H1 (cell line): ENCODE measurements around the gene DNAJB6. TPM values are rescaled to one million over a fixed set of nuclear protein-coding genes. Genes with fewer than 3 reads are reported as not detected.

Source experiments
- CTCF ChIA-PET: fragments of 300-600 bp; sonication (Branson Sonifier 250); formaldehyde crosslinking; loops from one replicate; lab custom pipeline; 2021; ENCODE audit not compliant: partially characterized antibody; lab: Charles Lee
- POLR2A ChIA-PET: fragments of 300-600 bp; sonication (Branson Sonifier 250); formaldehyde crosslinking; loops from one replicate; lab custom pipeline; 2021; ENCODE audit warnings: inconsistent platforms; ENCODE audit not compliant: partially characterized antibody; lab: Charles Lee
- DNase-seq, 2 experiments: peaks; one replicate each; pipeline versions ENCODE4 v3.0.0 to v3.0.0-alpha.2; 2010 to 2022; ENCODE audit warnings: low spot score in 2 of 2, low read depth in 1 of 2, mixed read lengths in 1 of 2
- FAIRE-seq: peaks from 2 replicates; lab custom pipeline; 2011; peaks lifted over from hg19 to GRCh38; lab: Jason Lieb, UNC
- H2AFZ ChIP-seq: 2 replicates; pipeline ENCODE4 v1.8.1; 2012; ENCODE audit warnings: low read length, inconsistent platforms
- H2AK5ac ChIP-seq: 2 replicates; pipeline ENCODE4 v1.6.1; 2013; ENCODE audit warnings: low read depth, low read length
- H2BK120ac ChIP-seq: replicated peaks from 2 replicates; pipeline ENCODE3; 2013; ENCODE audit warnings: low read depth, low read length, inconsistent platforms
- H2BK12ac ChIP-seq: 2 replicates; pipeline ENCODE4 v1.6.1; 2013; ENCODE audit warnings: low read depth, low read length
- H2BK15ac ChIP-seq: 2 replicates; pipeline ENCODE4 v1.6.1; 2013; ENCODE audit warnings: low read length
- H2BK20ac ChIP-seq: 2 replicates; pipeline ENCODE4 v1.6.1; 2013; ENCODE audit warnings: low read length
- H2BK5ac ChIP-seq: 2 replicates; pipeline ENCODE4 v1.6.1; 2013; ENCODE audit warnings: low read depth, low read length
- H3K14ac ChIP-seq: 2 replicates; pipeline ENCODE4 v1.6.1; 2013; ENCODE audit warnings: inconsistent platforms; ENCODE audit not compliant: insufficient read length
- H3K18ac ChIP-seq: 2 replicates; pipeline ENCODE4 v1.6.1; 2013; ENCODE audit warnings: low read length; ENCODE audit errors: extremely low read depth
- H3K23ac ChIP-seq: 2 replicates; pipeline ENCODE4 v1.6.1; 2013; ENCODE audit warnings: inconsistent platforms; ENCODE audit not compliant: insufficient read length
- H3K23me2 ChIP-seq: 2 replicates; pipeline ENCODE4 v1.6.1; 2013; ENCODE audit warnings: low read depth, low read length
- H3K27ac ChIP-seq: 2 replicates; pipeline ENCODE4 v1.6.1; 2011; ENCODE audit warnings: low read depth, low read length, inconsistent platforms
- H3K27me3 ChIP-seq, 4 experiments: replicated peaks in 1 of 4; 1 replicate in 1 of 4; 2 replicates in 3 of 4; pipeline versions ENCODE4 v1.6.1 to v1.8.1; 2011 to 2013; ENCODE audit warnings: low read length in 3 of 4, mild to moderate bottlenecking in 3 of 4, inconsistent platforms in 2 of 4, mixed read lengths in 2 of 4, moderate library complexity in 1 of 4; ENCODE audit not compliant: control insufficient read depth in 3 of 4, insufficient read depth in 3 of 4; ENCODE audit errors: extremely low read depth in 1 of 4
- H3K36me3 ChIP-seq, 4 experiments: 2 replicates each; pipeline versions ENCODE4 v1.6.1 to v1.8.1; 2011 to 2013; ENCODE audit warnings: mild to moderate bottlenecking in 4 of 4, low read length in 3 of 4, moderate library complexity in 2 of 4, control low read depth in 1 of 4, inconsistent platforms in 1 of 4; ENCODE audit not compliant: insufficient read depth in 4 of 4, control insufficient read depth in 2 of 4
- H3K4ac ChIP-seq: replicated peaks from 2 replicates; pipeline ENCODE3; 2013; ENCODE audit warnings: low read length, low read depth, mixed read lengths, inconsistent platforms; ENCODE audit not compliant: insufficient read length
- H3K4me1 ChIP-seq, 4 experiments: replicated peaks in 1 of 4; 1 replicate in 1 of 4; 2 replicates in 3 of 4; pipeline versions ENCODE4 v1.6.1 to v1.8.1; 2011 to 2013; ENCODE audit warnings: low read length in 3 of 4, inconsistent platforms in 2 of 4, mixed read lengths in 1 of 4; ENCODE audit not compliant: insufficient read depth in 4 of 4, control insufficient read depth in 3 of 4
- H3K4me2 ChIP-seq, 2 experiments: 2 replicates each; pipeline versions ENCODE4 v1.6.1 to v1.8.1; 2011 to 2013; ENCODE audit warnings: low read depth in 2 of 2, low read length in 2 of 2, control low read depth in 1 of 2, inconsistent platforms in 1 of 2, mild to moderate bottlenecking in 1 of 2; ENCODE audit not compliant: insufficient read depth in 1 of 2
- H3K4me3 ChIP-seq, 4 experiments: fragments of 200-600, 300-600 bp in 1 of 4; sonication (generic), shearing (Covaris generic), sonication (Bioruptor Twin) in 1 of 4; 2 replicates each; pipeline versions ENCODE4 v1.5.1 to v1.8.1; 2011 to 2016; ENCODE audit warnings: low read length in 4 of 4, low read depth in 3 of 4, control low read depth in 2 of 4, inconsistent platforms in 2 of 4, mild to moderate bottlenecking in 2 of 4, mixed read lengths in 1 of 4, moderate library complexity in 1 of 4; ENCODE audit not compliant: insufficient read depth in 2 of 4; ENCODE audit errors: extremely low read depth in 1 of 4
- H3K56ac ChIP-seq: replicated peaks from 2 replicates; pipeline ENCODE3; 2013; ENCODE audit warnings: low read depth, mild to moderate bottlenecking, mixed read lengths, low read length, inconsistent platforms; ENCODE audit not compliant: insufficient read length
- H3K79me1 ChIP-seq: 2 replicates; pipeline ENCODE4 v1.6.1; 2013; ENCODE audit warnings: low read depth, low read length, control low read depth
- H3K79me2 ChIP-seq, 2 experiments: 2 replicates each; pipeline versions ENCODE4 v1.6.1 to v1.8.1; 2012 to 2013; ENCODE audit warnings: low read length in 2 of 2, mild to moderate bottlenecking in 2 of 2, inconsistent platforms in 1 of 2; ENCODE audit not compliant: insufficient read depth in 2 of 2, control insufficient read depth in 1 of 2
- H3K9ac ChIP-seq, 4 experiments: replicated peaks in 1 of 4; 1 replicate in 1 of 4; 2 replicates in 3 of 4; pipeline versions ENCODE4 v1.6.1 to v1.8.1; 2011 to 2013; ENCODE audit warnings: low read depth in 3 of 4, low read length in 3 of 4, control low read depth in 2 of 4, mild to moderate bottlenecking in 2 of 4, moderate library complexity in 2 of 4, inconsistent platforms in 1 of 4; ENCODE audit errors: extremely low read depth in 1 of 4
- H3K9me3 ChIP-seq, 2 experiments: 2 replicates each; pipeline versions ENCODE4 v1.6.1 to v1.8.1; 2012 to 2013; ENCODE audit warnings: mild to moderate bottlenecking in 2 of 2, moderate library complexity in 2 of 2, control low read depth in 1 of 2, inconsistent platforms in 1 of 2, low read depth in 1 of 2, low read length in 1 of 2, mixed read lengths in 1 of 2; ENCODE audit not compliant: insufficient read depth in 2 of 2
- H4K20me1 ChIP-seq, 2 experiments: replicated peaks in 1 of 2; 2 replicates each; pipeline versions ENCODE3 to v1.8.1; 2011 to 2013; ENCODE audit warnings: inconsistent platforms in 2 of 2, low read length in 2 of 2, mild to moderate bottlenecking in 1 of 2; ENCODE audit not compliant: insufficient read depth in 2 of 2, control insufficient read depth in 1 of 2
- H4K5ac ChIP-seq: 2 replicates; pipeline ENCODE4 v1.6.1; 2013; ENCODE audit warnings: low read length, low read depth, mixed read lengths, inconsistent platforms; ENCODE audit not compliant: insufficient read length
- H4K8ac ChIP-seq: 2 replicates; pipeline ENCODE4 v1.8.0; 2013; ENCODE audit warnings: mild to moderate bottlenecking, moderate library complexity, low read length, inconsistent platforms; ENCODE audit not compliant: insufficient read depth; ENCODE audit errors: extremely low read depth
- H4K91ac ChIP-seq: replicated peaks from 2 replicates; pipeline ENCODE3; 2013; ENCODE audit warnings: low read length, mixed read lengths, inconsistent platforms; ENCODE audit not compliant: insufficient read length
- CBX8 ChIP-seq: fragments of 300-800, 300-1000 bp; sonication (generic); IDR thresholded peaks from 2 replicates; pipeline ENCODE4 v1.7.1; 2016; ENCODE audit warnings: low read depth, low read length, borderline replicate concordance
- POLR2AphosphoS5 ChIP-seq: IDR thresholded peaks from 2 replicates; pipeline ENCODE4 v1.6.1; 2011; ENCODE audit warnings: low read depth, low read length
- WGBS, 2 experiments: shearing (Covaris generic) in 1 of 2; methylation state at CpG; one replicate each; pipeline versions ENCODE4 v1.1.6 to v1.1.7; 2013 to 2015; ENCODE audit warnings: low lambda C conversion rate in 2 of 2, mixed read lengths in 2 of 2, inconsistent platforms in 1 of 2, low coverage in 1 of 2, missing lambda C conversion rate in 1 of 2; ENCODE audit not compliant: insufficient replicate concordance in 2 of 2, insufficient coverage in 1 of 2, insufficient read length in 1 of 2; ENCODE audit errors: extremely low coverage in 1 of 2, missing lambda C conversion rate in 1 of 2; 5-methylcytosine and 5-hydroxymethylcytosine counted together
- polyA plus RNA-seq, 7 experiments: library from polyadenylated mRNA; depleted of rRNA in 3 of 7; stranded (reverse) in 5 of 7; unstranded in 2 of 7; fragments of >200 nt in 5 of 7; fragments of 200-250 nt in 2 of 7; gene quantifications; 1 replicate in 5 of 7; 2 replicates in 1 of 7; 4 replicates in 1 of 7; pipeline versions ENCODE4 v1.2.1 to v1.2.3, GENCODE V29; 2011 to 2013; ENCODE audit warnings: missing spikeins in 2 of 7, mixed read lengths in 2 of 7
- total RNA-seq: library from RNA; stranded (reverse); fragmentation: NEBNext Ultra II Directional; extraction: Animal tissue kit (Norgen Biotek cat#: 25700); gene quantifications from 2 replicates; pipeline ENCODE4 v1.2.1, GENCODE V29; 2021

DNAJB6 gene
- total and polyA plus RNA-seq, 2 of the 8 experiments (the other 6 are each of a cell fraction or from before 2014, with no cell fraction given), result 166 to 295 TPM

DNA sequence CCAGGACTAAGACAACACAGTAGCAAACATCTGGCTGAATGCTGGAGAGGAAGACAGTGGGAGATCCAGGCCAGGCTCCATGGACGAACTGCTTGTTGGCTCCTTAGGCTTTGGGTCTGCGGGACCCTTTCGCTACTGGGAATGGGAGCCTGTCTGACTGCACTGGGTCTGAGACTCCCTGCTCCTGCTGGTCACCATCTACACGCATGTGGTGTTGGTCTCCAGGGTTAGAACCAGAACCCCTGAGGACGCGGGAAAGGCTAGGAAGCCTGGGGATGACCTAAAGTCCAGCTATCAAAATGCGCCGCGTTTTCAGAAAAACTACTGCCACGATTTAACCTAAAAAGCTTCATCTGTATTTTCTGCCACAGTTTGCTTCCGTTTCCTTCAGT is 817 bp upstream of the DNAJB6 start:
- 0 out of 2 replicates have a peak overlapping the region, but pooled peaks have one; percentile 20 for H2BK12ac ChIP-seq
- peak overlapping the region; percentile 65 for H3K4ac ChIP-seq
- H3K36me3 ChIP-seq, result no peaks in the 10 kb centered on the region; a peak in 1 of 8 replicates
- POLR2A ChIA-PET, result interaction anchor here (0.9 to 9.6 kb wide), 10 partner anchors 8 to 39 kb away, joined by 3 to 88 read pairs (median 8); no protein-coding TSS in a partner anchor
- no peak overlapping the region for H2BK20ac ChIP-seq
- H4K8ac ChIP-seq, result peak overlapping the region; percentile 81
- peaks cover 34 to 51% of the 10 kb centered on the region in 2 experiments for H3K79me2 ChIP-seq
- H3K27ac ChIP-seq, result peak overlapping the region; percentile 58; the same call in 1 of the 2 replicates
- TF ChIP-seq POLR2AphosphoS5 (0 out of 2 replicates have a peak, but pooled peaks have one; percentile 15), CBX8 (no peak)
- peak overlapping the region; percentile 36; the same call in 1 of the 2 replicates for H2BK15ac ChIP-seq
- peaks cover 13 to 15% of the 10 kb centered on the region in 2 experiments for H4K20me1 ChIP-seq
- no peak overlapping the region for H2AFZ ChIP-seq
- H2BK5ac ChIP-seq, result peak overlapping the region; percentile 16; the same call in 1 of the 2 replicates
- no peaks in the 10 kb centered on the region for H3K27me3 ChIP-seq
- H3K9ac ChIP-seq, result peak overlapping the region in 3 of 4 experiments; percentile 54 to 67 (median 64); a peak in 5 of 7 replicates
- DNase-seq (no peak), FAIRE-seq (no peak)
- H3K23ac ChIP-seq, result no peak overlapping the region
- H4K5ac ChIP-seq, result peak overlapping the region; percentile 96
- H3K14ac ChIP-seq, result no peak overlapping the region
- peak overlapping the region; percentile 18; the same call in 1 of the 2 replicates for H2AK5ac ChIP-seq
- H3K4me2 ChIP-seq, result peak overlapping the region; percentile 81 to 96
- H3K18ac ChIP-seq, result peak overlapping the region; percentile 97
- peak overlapping the region; percentile 32 for H4K91ac ChIP-seq
- peak overlapping the region; percentile 55 to 99 (median 94) for H3K4me3 ChIP-seq
- H3K9me3 ChIP-seq, result no peaks in the 10 kb centered on the region
- CTCF ChIA-PET, result interaction anchor here (0.6 to 1.4 kb wide), 3 partner anchors 12 to 61 kb away, joined by 3 to 4 read pairs (median 3); no protein-coding TSS in a partner anchor
- peak overlapping the region; percentile 5 for H3K56ac ChIP-seq
- peaks cover 14% of the 10 kb centered on the region; the same call in 1 of the 2 replicates for H3K23me2 ChIP-seq
- 0 out of 2 replicates have a peak, but pooled peaks cover 2% of the 10 kb centered on the region for H3K79me1 ChIP-seq
- WGBS, 2 experiments, result 57% methylated on average over 11 of the region's 11 CpGs; no CpG with 5 or more reads in 1 of the 2 experiments
- no peak overlapping the region for H2BK120ac ChIP-seq
- H3K4me1 ChIP-seq, result peaks cover 2 to 11% (median 6%) of the 10 kb centered on the region in 4 experiments
